Prostate gland (tissue), 2 donors: ENCODE results near the gene TASOR. TPM values are rescaled to one million over a fixed set of nuclear protein-coding genes. Genes with fewer than 3 reads are reported as not detected.
"Not testable (repeated sequence)": the region's sequence is repeated elsewhere in the genome, so short reads cannot be mapped to it uniquely, and the experiment has no call there.

Experiments used
- DNase-seq: peaks from one replicate; pipeline ENCODE4 v3.0.0-alpha.2; 2019; ENCODE audit warnings: low spot score
- H3K27ac ChIP-seq, 2 donors: fragments of 200-600 bp; sonication (generic); 2 replicates each; pipeline ENCODE4 v1.5.1; 2017 to 2019
- H3K27me3 ChIP-seq: fragments of 200-600 bp; sonication (generic); replicated peaks from 2 replicates; pipeline ENCODE4 v1.5.1; 2019; ENCODE audit not compliant: insufficient read depth
- H3K36me3 ChIP-seq, 2 donors: fragments of 200-600 bp; sonication (generic); 1 replicate in 1 of 2; 2 replicates in 1 of 2; pipeline versions ENCODE4 v1.5.1 to v1.8.1; 2017 to 2019
- H3K4me1 ChIP-seq: fragments of 200-600 bp; sonication (generic); replicated peaks from 2 replicates; pipeline ENCODE4 v1.5.1; 2019
- H3K4me3 ChIP-seq, 2 donors: fragments of 200-600 bp; sonication (generic); 2 replicates each; pipeline ENCODE4 v1.5.1; 2017 to 2019
- H3K9me3 ChIP-seq: fragments of 200-600 bp; sonication (generic); 2 replicates; pipeline ENCODE4 v1.5.1; 2017
- POLR2A ChIP-seq: fragments of 450-650 bp; IDR thresholded peaks from one replicate; pipeline ENCODE4 v1.6.1; 2016; ENCODE audit warnings: antibody characterized with exemption, mild to moderate bottlenecking
- POLR2AphosphoS5 ChIP-seq: sonication (generic); formaldehyde crosslinking; IDR thresholded peaks from one replicate; pipeline ENCODE4 v1.6.1; 2017; ENCODE audit warnings: antibody characterized with exemption
- WGBS: methylation state at CpG from one replicate; pipeline ENCODE4 v1.1.5; 2018; 5-methylcytosine and 5-hydroxymethylcytosine counted together
- intact Hi-C: fragments of 100-400 bp; cut with DNase I; formaldehyde crosslinking; loops from one replicate; pipeline ENCODE4 v1.14.2; 2022
- total RNA-seq, 2 donors: library from RNA; depleted of rRNA; stranded (reverse); fragments of >200 nt; gene quantifications; one replicate each; pipeline ENCODE4 v1.1.0, GENCODE V29; 2016
- TF ChIP-seq, protein P1 (sequence below), 4 experiments: fragments of 200-600 bp in 2 of 4; fragments of 450-650 bp in 2 of 4; sonication (generic) in 2 of 4; IDR thresholded peaks; 1 replicate in 3 of 4; 2 replicates in 1 of 4; pipeline ENCODE4 v1.5.1; 2016 to 2019; ENCODE audit warnings: antibody characterized with exemption in 4 of 4, mild to moderate bottlenecking in 2 of 4, moderate library complexity in 2 of 4

Gene TASOR
- total RNA-seq, 2 donors from 2014 or later = 56.5 to 120 TPM

DNA sequence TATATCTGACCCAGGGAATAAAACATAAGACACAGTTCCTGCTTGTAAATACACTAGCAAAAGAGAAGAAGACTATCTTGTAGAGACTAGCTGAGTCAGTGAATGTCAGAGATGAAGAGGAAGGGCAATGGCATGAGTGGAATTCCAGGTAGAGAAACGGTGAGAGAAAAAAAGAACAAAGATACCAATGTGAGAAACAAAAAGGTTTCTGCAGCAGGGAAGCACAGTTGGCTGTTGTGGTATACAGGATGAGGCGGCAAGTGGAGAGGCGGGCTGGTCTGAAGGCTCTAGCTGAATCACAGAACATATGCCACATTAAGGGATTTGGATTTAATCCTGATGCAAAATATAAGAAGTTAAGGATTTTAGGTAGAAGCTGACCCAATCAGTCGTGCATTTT lies 17.1 kb upstream of the TASOR start:
- no peak overlapping the region for H3K4me3 ChIP-seq
- H3K27me3 ChIP-seq = no peaks in the 10 kb centered on the region
- intact Hi-C loops = loop anchor here (5.0 to 10.0 kb wide), 2 partner anchors 222 to 525 kb away; partner anchors contain the start of gene APPL1
- H3K36me3 ChIP-seq = no peaks in the 10 kb centered on the region
- no peak overlapping the region for H3K27ac ChIP-seq
- WGBS = 70% methylated on average over 4 of the region's 4 CpGs
- no peaks in the 10 kb centered on the region for H3K4me1 ChIP-seq
- H3K9me3 ChIP-seq = no peaks in the 10 kb centered on the region
- no peak for DNase-seq
- no peak for TF ChIP-seq POLR2A
- no peak for TF ChIP-seq POLR2AphosphoS5
- TF ChIP-seq, protein P1, sequence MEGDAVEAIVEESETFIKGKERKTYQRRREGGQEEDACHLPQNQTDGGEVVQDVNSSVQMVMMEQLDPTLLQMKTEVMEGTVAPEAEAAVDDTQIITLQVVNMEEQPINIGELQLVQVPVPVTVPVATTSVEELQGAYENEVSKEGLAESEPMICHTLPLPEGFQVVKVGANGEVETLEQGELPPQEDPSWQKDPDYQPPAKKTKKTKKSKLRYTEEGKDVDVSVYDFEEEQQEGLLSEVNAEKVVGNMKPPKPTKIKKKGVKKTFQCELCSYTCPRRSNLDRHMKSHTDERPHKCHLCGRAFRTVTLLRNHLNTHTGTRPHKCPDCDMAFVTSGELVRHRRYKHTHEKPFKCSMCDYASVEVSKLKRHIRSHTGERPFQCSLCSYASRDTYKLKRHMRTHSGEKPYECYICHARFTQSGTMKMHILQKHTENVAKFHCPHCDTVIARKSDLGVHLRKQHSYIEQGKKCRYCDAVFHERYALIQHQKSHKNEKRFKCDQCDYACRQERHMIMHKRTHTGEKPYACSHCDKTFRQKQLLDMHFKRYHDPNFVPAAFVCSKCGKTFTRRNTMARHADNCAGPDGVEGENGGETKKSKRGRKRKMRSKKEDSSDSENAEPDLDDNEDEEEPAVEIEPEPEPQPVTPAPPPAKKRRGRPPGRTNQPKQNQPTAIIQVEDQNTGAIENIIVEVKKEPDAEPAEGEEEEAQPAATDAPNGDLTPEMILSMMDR (IDR thresholded peaks at IDR 0.05) = no peak

DNA sequence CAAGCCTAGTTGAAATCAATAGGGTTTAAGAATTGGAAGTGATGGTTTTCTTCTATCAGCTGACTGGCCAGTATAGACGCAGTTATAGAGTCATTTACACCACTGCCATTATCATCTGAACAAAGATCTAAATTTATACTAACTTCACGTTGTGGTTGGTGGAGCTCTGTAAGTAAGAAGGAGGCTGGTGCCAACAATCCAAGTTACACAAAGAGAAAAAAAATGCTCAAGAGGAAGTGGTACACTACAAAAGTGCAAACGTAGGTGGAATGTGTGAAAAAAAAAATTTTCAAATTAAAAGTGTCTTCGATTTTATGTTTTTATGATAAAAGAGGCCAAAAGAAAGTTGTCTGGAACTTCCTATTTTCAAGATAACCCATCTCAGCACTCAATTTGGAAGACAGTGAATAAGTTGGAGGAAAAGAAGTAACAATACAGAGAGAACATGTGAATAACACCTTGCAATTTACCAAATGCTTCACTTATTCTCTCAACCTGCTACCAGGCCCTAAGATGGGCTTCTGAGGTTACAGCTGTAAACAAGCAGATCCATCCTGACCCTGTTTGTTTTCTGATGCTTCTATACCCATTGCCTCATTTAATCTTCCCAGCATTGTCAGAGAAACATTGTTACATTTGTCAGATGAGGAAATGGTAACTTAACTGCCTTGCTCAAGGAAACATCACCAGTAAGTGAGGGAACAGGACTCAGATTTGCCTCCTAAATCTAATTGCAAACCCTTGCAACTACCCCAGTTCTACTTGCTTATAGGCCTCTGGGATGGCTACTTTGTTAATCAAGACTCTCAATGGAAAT lies 12.0 kb upstream of the TASOR start:
- intact Hi-C loops = no loop called here
- 40% methylated on average over 4 of the region's 4 CpGs for WGBS
- no peak for TF ChIP-seq POLR2A
- TF ChIP-seq POLR2AphosphoS5 = no peak
- TF ChIP-seq, protein P1 (IDR thresholded peaks at IDR 0.05) = no peak
- Histone ChIP-seq H3K9me3 (no peaks in the 10 kb centered on the region), H3K27ac (no peak overlapping the region), H3K27me3 (no peaks in the 10 kb centered on the region), H3K4me1 (no peaks in the 10 kb centered on the region), H3K4me3 (no peak overlapping the region), H3K36me3 (no peaks in the 10 kb centered on the region)
- no peak for DNase-seq

DNA sequence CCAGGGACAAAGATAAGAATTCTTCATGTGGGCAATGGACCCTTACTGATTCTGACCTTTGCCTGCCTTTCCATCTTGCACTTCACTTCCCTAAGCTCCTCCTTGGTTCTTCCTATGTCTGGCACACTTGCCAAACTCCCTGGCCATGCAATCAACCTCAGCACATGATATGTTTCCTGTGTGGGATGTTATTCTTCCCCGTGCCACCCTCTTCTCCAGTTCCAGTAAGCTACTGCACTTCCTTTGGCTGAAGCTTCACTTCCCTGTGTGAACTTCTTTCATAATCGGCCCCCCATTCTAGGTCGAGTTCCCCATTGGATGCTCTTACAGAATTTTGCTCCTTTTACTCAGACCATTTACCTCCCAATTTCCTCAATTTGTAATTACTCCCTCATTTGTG lies 10.7 kb upstream of the TASOR start:
- Histone ChIP-seq H3K9me3 (no peaks in the 10 kb centered on the region), H3K4me3 (no peak overlapping the region), H3K27ac (no peak overlapping the region), H3K27me3 (no peaks in the 10 kb centered on the region), H3K4me1 (no peaks in the 10 kb centered on the region), H3K36me3 (no peaks in the 10 kb centered on the region)
- 81% methylated on average over 3 of the region's 3 CpGs for WGBS
- TF ChIP-seq, protein P1 (IDR thresholded peaks at IDR 0.05) = no peak
- no peak for TF ChIP-seq POLR2A
- no peak for TF ChIP-seq POLR2AphosphoS5
- no peak for DNase-seq
- intact Hi-C loops = no loop called here

DNA sequence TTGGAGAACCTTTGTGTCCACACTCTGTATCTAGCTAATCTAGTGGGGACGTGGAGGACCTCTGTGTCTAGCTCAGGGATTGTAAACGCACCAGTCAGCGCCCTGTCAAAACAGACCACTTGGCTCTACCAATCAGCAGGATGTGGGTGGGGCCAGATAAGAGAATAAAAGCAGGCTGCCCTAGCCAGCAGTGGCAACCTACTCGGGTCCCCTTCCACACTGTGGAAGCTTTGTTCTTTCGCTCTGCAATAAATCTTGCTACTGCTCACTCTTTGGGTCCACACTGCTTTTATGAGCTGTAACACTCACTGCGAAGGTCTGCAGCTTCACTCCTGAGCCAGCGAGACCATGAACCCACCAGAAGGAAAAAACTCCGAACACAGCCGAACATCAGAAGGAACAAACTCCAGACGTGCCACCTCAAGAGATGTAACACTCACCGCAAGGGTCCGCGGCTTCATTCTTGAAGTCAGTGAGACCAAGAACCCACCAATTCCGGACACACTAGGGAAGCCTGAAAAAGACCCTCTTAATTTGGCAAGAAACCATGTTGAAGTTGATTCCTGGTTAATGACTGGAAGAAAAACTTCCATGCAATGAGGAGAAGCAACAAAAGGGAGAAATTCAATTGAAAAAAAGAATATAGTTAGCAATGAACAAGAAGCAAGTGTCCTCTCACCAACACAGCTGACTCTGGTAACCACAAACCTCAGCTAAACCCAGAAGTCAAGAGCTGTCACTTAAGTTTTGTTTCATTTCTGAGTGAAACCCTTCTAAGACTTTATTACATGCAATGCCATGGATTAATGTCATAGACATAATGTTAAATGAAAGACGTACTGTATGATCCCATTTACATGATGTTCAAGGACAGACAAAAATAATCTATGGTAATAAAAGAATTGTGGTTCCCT lies 9.7 kb upstream of the TASOR start:
- H3K9me3 ChIP-seq, intact Hi-C loops, H3K27ac ChIP-seq, H3K36me3 ChIP-seq, DNase-seq, H3K4me3 ChIP-seq, H3K4me1 ChIP-seq, H3K27me3 ChIP-seq: not testable (repeated sequence)
- WGBS = 77% methylated on average over 15 of the region's 15 CpGs

DNA sequence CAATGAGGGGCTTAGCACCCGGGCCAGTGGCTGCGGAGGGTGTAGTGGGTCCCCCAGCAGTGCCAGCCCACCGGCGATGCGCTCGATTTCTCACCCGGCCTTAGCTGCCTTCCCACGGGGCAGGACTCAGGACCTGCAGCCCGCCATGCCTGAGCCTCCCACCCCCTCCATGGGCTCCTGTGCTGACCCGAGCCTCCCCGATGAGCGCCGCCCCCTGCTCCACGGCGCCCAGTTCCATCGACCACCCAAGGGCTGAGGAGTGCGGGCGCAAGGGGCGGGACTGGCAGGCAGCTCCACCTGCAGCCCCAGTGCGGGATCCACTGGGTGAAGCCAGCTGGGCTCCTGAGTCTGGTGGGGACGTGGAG lies 8.9 kb upstream of the TASOR start:
- H3K36me3 ChIP-seq, intact Hi-C loops: not testable (repeated sequence)

More for the DNA sequence above, 8.9 kb upstream of the TASOR start:
- H3K27me3 ChIP-seq, H3K4me1 ChIP-seq, H3K27ac ChIP-seq, H3K9me3 ChIP-seq, H3K4me3 ChIP-seq, DNase-seq: not testable (repeated sequence)
- 99% methylated on average over 20 of the region's 21 CpGs for WGBS
